ENCODE data around the gene CELSR1.

DNA sequence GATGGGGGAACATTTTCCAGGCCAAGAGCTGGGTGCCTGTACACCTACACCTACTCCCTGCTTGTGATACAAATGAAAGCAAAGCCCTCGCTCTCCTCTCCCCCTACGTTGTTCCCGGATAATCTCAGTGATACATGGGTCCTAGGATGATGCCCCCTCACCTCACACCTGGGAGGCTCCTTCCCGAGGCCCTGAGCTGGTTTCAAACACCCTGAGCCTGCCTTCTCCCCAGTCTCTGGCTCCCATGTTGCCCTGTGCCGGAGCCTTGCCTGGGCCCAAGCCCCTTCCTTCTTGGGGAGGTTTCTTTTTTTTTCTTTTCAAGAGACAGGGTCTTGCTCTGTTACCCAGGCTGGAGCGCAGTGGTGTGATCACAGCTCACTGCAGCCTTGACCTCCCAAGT lies 178.7 kb downstream of the CELSR1 start:
- no peak for TF ChIP-seq POLR2AphosphoS5 (IDR thresholded peaks at IDR 0.05)
- TF ChIP-seq, protein P1, sequence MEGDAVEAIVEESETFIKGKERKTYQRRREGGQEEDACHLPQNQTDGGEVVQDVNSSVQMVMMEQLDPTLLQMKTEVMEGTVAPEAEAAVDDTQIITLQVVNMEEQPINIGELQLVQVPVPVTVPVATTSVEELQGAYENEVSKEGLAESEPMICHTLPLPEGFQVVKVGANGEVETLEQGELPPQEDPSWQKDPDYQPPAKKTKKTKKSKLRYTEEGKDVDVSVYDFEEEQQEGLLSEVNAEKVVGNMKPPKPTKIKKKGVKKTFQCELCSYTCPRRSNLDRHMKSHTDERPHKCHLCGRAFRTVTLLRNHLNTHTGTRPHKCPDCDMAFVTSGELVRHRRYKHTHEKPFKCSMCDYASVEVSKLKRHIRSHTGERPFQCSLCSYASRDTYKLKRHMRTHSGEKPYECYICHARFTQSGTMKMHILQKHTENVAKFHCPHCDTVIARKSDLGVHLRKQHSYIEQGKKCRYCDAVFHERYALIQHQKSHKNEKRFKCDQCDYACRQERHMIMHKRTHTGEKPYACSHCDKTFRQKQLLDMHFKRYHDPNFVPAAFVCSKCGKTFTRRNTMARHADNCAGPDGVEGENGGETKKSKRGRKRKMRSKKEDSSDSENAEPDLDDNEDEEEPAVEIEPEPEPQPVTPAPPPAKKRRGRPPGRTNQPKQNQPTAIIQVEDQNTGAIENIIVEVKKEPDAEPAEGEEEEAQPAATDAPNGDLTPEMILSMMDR (IDR thresholded peaks at IDR 0.05 in 8 of 11, conservative IDR thresholded peaks at IDR 0.05 in 3 of 11) = no peak
- no peak for TF ChIP-seq POLR2A (IDR thresholded peaks at IDR 0.05)

Data from spleen (tissue), 7 donors.